Endothelial cell of umbilical vein (primary cell): ENCODE results near the gene CHSY1. TPM values are rescaled to one million over a fixed set of nuclear protein-coding genes. Genes with fewer than 3 reads are reported as not detected.

Experiments
- BruUV-seq: library from RNA; stranded (reverse); fragments of 400-500 nt; replicated peaks from 2 replicates; lab custom pipeline; 2021; lab: Mats Ljungman, UMichigan
- CTCF ChIA-PET: fragments of 300-600, 350-600 bp; sonication (Branson Sonifier 250); formaldehyde crosslinking; loops from one replicate; lab custom pipeline; 2021; ENCODE audit warnings: antibody characterized with exemption, inconsistent platforms; lab: Charles Lee
- POLR2A ChIA-PET: fragments of 300-600, 350-600 bp; sonication (Branson Sonifier 250); formaldehyde crosslinking; loops from one replicate; lab custom pipeline; 2021; ENCODE audit warnings: antibody characterized with exemption, inconsistent platforms; lab: Charles Lee
- DNase-seq: peaks from one replicate; pipeline ENCODE4 v3.0.0-alpha.2; 2011; ENCODE audit warnings: low read depth, low spot score
- FAIRE-seq: peaks from 2 replicates; lab custom pipeline; 2011; peaks lifted over from hg19 to GRCh38; lab: Jason Lieb, UNC
- H2AFZ ChIP-seq: 2 replicates; pipeline ENCODE4 v1.6.0; 2012; ENCODE audit warnings: low read depth, low read length, control low read depth, inconsistent platforms
- H3K27ac ChIP-seq: 2 replicates; pipeline ENCODE4 v1.5.1; 2011; ENCODE audit warnings: low read depth, mild to moderate bottlenecking, control low read depth, low read length, moderate library complexity; ENCODE audit not compliant: insufficient read depth
- H3K27me3 ChIP-seq, 2 experiments: 2 replicates each; pipeline versions ENCODE4 v1.6.0 to v1.6.1; 2011; ENCODE audit warnings: low read length in 2 of 2, mixed read lengths in 1 of 2; ENCODE audit not compliant: control insufficient read depth in 2 of 2, insufficient read depth in 2 of 2
- H3K36me3 ChIP-seq, 2 experiments: 2 replicates in 1 of 2; 3 replicates in 1 of 2; pipeline ENCODE4 v1.5.1; 2011; ENCODE audit warnings: low read length in 2 of 2, mild to moderate bottlenecking in 1 of 2, moderate library complexity in 1 of 2; ENCODE audit not compliant: control insufficient read depth in 2 of 2, insufficient read depth in 2 of 2; ENCODE audit errors: extremely low read depth in 1 of 2
- H3K4me1 ChIP-seq: 3 replicates; pipeline ENCODE4 v1.5.1; 2011; ENCODE audit warnings: mild to moderate bottlenecking, low read length; ENCODE audit not compliant: control insufficient read depth, insufficient read depth; ENCODE audit errors: extremely low read depth
- H3K4me2 ChIP-seq: 2 replicates; pipeline ENCODE4 v1.6.1; 2011; ENCODE audit warnings: low read length, control low read depth, mixed read lengths; ENCODE audit not compliant: insufficient read depth
- H3K4me3 ChIP-seq, 3 experiments: fragments of 200-600 bp in 1 of 3; sonication (generic), shearing (Covaris generic) in 1 of 3; replicated peaks in 1 of 3; 2 replicates each; pipeline ENCODE4 v1.5.1; 2011 to 2016; ENCODE audit warnings: control low read depth in 3 of 3, low read length in 3 of 3, mild to moderate bottlenecking in 2 of 3, inconsistent platforms in 1 of 3, low read depth in 1 of 3, moderate library complexity in 1 of 3; ENCODE audit not compliant: insufficient read depth in 1 of 3
- H3K79me2 ChIP-seq: 2 replicates; pipeline ENCODE4 v1.6.0; 2012; ENCODE audit warnings: low read length, inconsistent platforms; ENCODE audit not compliant: control insufficient read depth, insufficient read depth
- H3K9ac ChIP-seq: replicated peaks from 2 replicates; pipeline ENCODE3; 2011; ENCODE audit warnings: low read length, control low read depth; ENCODE audit not compliant: insufficient read depth; ENCODE audit errors: extremely low read depth
- H3K9me1 ChIP-seq: replicated peaks from 3 replicates; pipeline ENCODE4 v1.6.0; 2011; ENCODE audit warnings: mild to moderate bottlenecking, low read length; ENCODE audit not compliant: control insufficient read depth, insufficient read depth; ENCODE audit errors: extremely low read depth
- H3K9me3 ChIP-seq: replicated peaks from 2 replicates; pipeline ENCODE4 v1.5.1; 2012; ENCODE audit warnings: low read length, inconsistent platforms; ENCODE audit not compliant: control insufficient read depth, insufficient read depth
- H4K20me1 ChIP-seq: replicated peaks from 2 replicates; pipeline ENCODE3; 2011; ENCODE audit warnings: mild to moderate bottlenecking, low read length; ENCODE audit not compliant: control insufficient read depth, insufficient read depth; ENCODE audit errors: extremely low read depth
- EZH2 ChIP-seq: IDR thresholded peaks from 2 replicates; pipeline ENCODE4 v1.6.1; 2012; ENCODE audit warnings: borderline replicate concordance, low read depth, mild to moderate bottlenecking, moderate library complexity, low read length, inconsistent platforms; ENCODE audit not compliant: severe bottlenecking
- FOS ChIP-seq: IDR thresholded peaks from 2 replicates; pipeline ENCODE4 v1.6.1; 2011; ENCODE audit warnings: mild to moderate bottlenecking, low read length, moderate library complexity, borderline replicate concordance; ENCODE audit not compliant: insufficient read depth
- MYC ChIP-seq: IDR thresholded peaks from one replicate; pipeline ENCODE4 v1.6.1; 2011; ENCODE audit warnings: mild to moderate bottlenecking, low read depth, low read length
- POLR2A ChIP-seq: IDR thresholded peaks from 2 replicates; pipeline ENCODE4 v1.6.1; 2012; ENCODE audit warnings: low read depth, mild to moderate bottlenecking, control low read depth, low read length
- POLR2AphosphoS5 ChIP-seq: IDR thresholded peaks from 2 replicates; pipeline ENCODE4 v1.6.1; 2012; ENCODE audit warnings: low read depth, mild to moderate bottlenecking, control low read depth, low read length, moderate library complexity; ENCODE audit not compliant: insufficient read depth
- dilution Hi-C: fragments of 300-500 bp; cut with MboI; formaldehyde crosslinking; loops from one replicate; pipeline ENCODE4 v1.15.0; 2019; ENCODE audit warnings: low sequenced_read_pairs; ENCODE audit not compliant: extremely low pct_ligation_motif_present
- intact Hi-C: fragments of 100-400 bp; cut with micrococcal nuclease; formaldehyde crosslinking; loops from one replicate; pipeline ENCODE4 v1.10.0; 2022
- polyA plus RNA-seq, 4 experiments: library from polyadenylated mRNA; depleted of rRNA in 3 of 4; stranded (reverse) in 3 of 4; unstranded in 1 of 4; fragments of >200 nt; gene quantifications; 2 replicates each; pipeline versions ENCODE4 v1.2.1 to v1.2.3, GENCODE V29; 2011 to 2012; ENCODE audit warnings: missing spikeins in 1 of 4
- total RNA-seq: library from RNA; stranded (reverse); gene quantifications from 2 replicates; pipeline ENCODE4 v1.2.3, GENCODE V29; 2021
- TF ChIP-seq, protein P1 (sequence below): IDR thresholded peaks from 2 replicates; pipeline ENCODE4 v1.6.1; 2011; ENCODE audit not compliant: insufficient read depth, insufficient read length
- TF ChIP-seq, protein P2 (sequence below), 2 donors: IDR thresholded peaks; 1 replicate in 1 of 2; 2 replicates in 1 of 2; pipeline ENCODE4 v1.5.1; 2011; ENCODE audit warnings: low read length in 2 of 2, mild to moderate bottlenecking in 2 of 2, moderate library complexity in 2 of 2, control low read depth in 1 of 2, inconsistent platforms in 1 of 2, low read depth in 1 of 2; ENCODE audit not compliant: insufficient read depth in 1 of 2; ENCODE audit errors: extremely low read depth in 1 of 2

The CHSY1 gene
- total and polyA plus RNA-seq, 2 donors (not counting 3 experiments of a cell fraction or from before 2014, with no cell fraction given), result 23.7 to 50.8 TPM

DNA sequence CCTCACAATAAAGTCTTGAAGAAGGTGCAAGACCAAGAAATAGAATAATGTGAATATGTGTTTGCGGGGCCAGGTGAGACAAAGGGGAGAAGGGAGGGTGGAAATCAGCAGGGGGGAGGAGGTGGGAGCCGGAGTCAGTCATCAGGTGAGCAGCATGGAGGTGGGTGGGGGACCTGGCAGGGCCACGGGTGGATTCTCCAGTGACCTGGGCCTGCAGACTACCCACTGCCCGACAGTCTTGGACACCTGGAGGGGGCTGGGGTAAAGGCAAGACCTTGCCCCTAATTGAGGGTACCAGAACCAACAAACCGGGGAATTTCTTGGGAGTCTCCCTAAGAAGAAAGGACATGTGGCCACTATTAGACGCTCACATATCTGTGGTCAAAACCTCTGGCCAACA lies 95.8 kb downstream of the CHSY1 start:
- Histone ChIP-seq H3K27me3 (no peaks in the 10 kb centered on the region), H3K4me1 (no peaks in the 10 kb centered on the region), H3K9me1 (no peaks in the 10 kb centered on the region), H4K20me1 (no peaks in the 10 kb centered on the region), H2AFZ (no peak overlapping the region), H3K27ac (no peak overlapping the region), H3K4me3 (no peak overlapping the region), H3K9ac (no peak overlapping the region), H3K4me2 (no peak overlapping the region), H3K36me3 (no peaks in the 10 kb centered on the region), H3K79me2 (no peaks in the 10 kb centered on the region), H3K9me3 (no peaks in the 10 kb centered on the region)
- FAIRE-seq, result no peak
- dilution Hi-C loops, result no loop called here
- intact Hi-C loops, result no loop called here
- no TSS peak for BruUV-seq
- DNase-seq, result no peak
- CTCF ChIA-PET, result interaction anchor here (1.6 kb wide), 1 partner anchor 10 kb away, joined by 7 read pairs; no protein-coding TSS in a partner anchor
- POLR2A ChIA-PET, result no interaction called here
- no peak for TF ChIP-seq POLR2A

DNA sequence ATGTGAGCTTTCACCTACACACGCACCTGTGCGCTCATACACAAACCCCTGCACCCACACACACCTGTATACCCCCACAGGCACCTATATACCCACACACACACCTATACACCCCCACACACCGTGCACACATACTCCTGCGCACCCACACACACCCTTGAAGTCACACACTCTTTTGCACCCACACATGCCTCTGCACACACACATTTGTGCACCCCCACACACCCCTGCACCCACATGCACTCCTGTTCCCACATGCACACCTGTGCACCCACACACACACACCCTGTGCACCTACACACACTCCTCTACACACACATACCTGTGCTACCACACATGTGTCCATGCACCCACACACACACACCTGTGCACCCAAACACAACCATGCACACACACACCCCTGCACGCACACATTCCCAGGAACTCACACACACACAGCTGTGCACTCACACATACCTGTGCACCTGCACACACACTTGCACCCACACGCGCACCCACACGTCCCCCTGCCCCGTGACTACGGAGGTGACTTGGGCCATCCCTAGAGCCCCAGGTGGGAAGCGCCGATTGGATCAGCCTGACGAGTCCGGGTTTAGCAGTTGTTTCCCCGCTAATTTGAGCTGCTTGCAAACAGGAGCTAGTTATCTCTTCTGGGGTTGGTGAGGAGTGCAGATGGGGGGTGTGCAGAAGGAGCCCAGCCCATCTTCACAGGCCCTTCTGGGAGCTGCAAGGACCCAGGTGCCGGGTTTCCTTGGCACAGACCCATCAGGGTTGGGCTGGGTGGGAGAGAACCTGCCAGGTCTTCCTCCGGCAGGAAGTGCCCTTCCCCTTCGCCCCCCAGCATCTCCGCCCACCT lies 97.8 kb downstream of the CHSY1 start:
- TF ChIP-seq POLR2A (no peak), FOS (no peak), EZH2 (no peak), MYC (no peak), POLR2AphosphoS5 (no peak)
- TF ChIP-seq, protein P1, sequence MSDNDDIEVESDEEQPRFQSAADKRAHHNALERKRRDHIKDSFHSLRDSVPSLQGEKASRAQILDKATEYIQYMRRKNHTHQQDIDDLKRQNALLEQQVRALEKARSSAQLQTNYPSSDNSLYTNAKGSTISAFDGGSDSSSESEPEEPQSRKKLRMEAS, result no peak
- TF ChIP-seq, protein P2, sequence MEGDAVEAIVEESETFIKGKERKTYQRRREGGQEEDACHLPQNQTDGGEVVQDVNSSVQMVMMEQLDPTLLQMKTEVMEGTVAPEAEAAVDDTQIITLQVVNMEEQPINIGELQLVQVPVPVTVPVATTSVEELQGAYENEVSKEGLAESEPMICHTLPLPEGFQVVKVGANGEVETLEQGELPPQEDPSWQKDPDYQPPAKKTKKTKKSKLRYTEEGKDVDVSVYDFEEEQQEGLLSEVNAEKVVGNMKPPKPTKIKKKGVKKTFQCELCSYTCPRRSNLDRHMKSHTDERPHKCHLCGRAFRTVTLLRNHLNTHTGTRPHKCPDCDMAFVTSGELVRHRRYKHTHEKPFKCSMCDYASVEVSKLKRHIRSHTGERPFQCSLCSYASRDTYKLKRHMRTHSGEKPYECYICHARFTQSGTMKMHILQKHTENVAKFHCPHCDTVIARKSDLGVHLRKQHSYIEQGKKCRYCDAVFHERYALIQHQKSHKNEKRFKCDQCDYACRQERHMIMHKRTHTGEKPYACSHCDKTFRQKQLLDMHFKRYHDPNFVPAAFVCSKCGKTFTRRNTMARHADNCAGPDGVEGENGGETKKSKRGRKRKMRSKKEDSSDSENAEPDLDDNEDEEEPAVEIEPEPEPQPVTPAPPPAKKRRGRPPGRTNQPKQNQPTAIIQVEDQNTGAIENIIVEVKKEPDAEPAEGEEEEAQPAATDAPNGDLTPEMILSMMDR (IDR thresholded peaks at IDR 0.05; ENCODE audit: extremely low read depth in 1 of 2, insufficient read depth in 1 of 2, low read depth in 1 of 2, low read length in 2 of 2), result no peak
- dilution Hi-C loops, result no loop called here
- FAIRE-seq, result no peak

More for the DNA sequence above, 97.8 kb downstream of the CHSY1 start:
- H3K79me2 ChIP-seq, result no peaks in the 10 kb centered on the region
- no peak overlapping the region for H3K9ac ChIP-seq
- no peaks in the 10 kb centered on the region for H3K9me1 ChIP-seq
- no peaks in the 10 kb centered on the region for H4K20me1 ChIP-seq
- H3K9me3 ChIP-seq, result no peaks in the 10 kb centered on the region
- no peak for DNase-seq
- no peak overlapping the region for H3K4me3 ChIP-seq
- H3K4me1 ChIP-seq, result peaks cover 4% of the 10 kb centered on the region
- CTCF ChIA-PET, result interaction anchor here (0.5 to 3.1 kb wide), 7 partner anchors 11 to 134 kb away, joined by 3 to 23 read pairs (median 3); no protein-coding TSS in a partner anchor
- H3K27me3 ChIP-seq, result no peaks in the 10 kb centered on the region
- no TSS peak for BruUV-seq
- H3K36me3 ChIP-seq, result no peaks in the 10 kb centered on the region
- H3K4me2 ChIP-seq, result no peak overlapping the region
- POLR2A ChIA-PET, result no interaction called here
- no peak overlapping the region for H2AFZ ChIP-seq
- intact Hi-C loops, result no loop called here
- no peak overlapping the region for H3K27ac ChIP-seq
